C4-2B (cell line): ENCODE results near the gene ATAD3C.

ENCODE experiments used
- ZFX ChIP-seq: fragments of 450-650 bp; IDR thresholded peaks from 2 replicates; pipeline ENCODE4 v1.6.1; 2017
- TF ChIP-seq, protein P1 (sequence below): fragments of 450-650 bp; conservative IDR thresholded peaks from 2 replicates; pipeline ENCODE4 v1.5.1; 2017; ENCODE audit warnings: mild to moderate bottlenecking

GRCh38 chr1:1439546-1440261 lies 9.8 kb upstream of the ATAD3C start:
- TF ChIP-seq, protein P1, sequence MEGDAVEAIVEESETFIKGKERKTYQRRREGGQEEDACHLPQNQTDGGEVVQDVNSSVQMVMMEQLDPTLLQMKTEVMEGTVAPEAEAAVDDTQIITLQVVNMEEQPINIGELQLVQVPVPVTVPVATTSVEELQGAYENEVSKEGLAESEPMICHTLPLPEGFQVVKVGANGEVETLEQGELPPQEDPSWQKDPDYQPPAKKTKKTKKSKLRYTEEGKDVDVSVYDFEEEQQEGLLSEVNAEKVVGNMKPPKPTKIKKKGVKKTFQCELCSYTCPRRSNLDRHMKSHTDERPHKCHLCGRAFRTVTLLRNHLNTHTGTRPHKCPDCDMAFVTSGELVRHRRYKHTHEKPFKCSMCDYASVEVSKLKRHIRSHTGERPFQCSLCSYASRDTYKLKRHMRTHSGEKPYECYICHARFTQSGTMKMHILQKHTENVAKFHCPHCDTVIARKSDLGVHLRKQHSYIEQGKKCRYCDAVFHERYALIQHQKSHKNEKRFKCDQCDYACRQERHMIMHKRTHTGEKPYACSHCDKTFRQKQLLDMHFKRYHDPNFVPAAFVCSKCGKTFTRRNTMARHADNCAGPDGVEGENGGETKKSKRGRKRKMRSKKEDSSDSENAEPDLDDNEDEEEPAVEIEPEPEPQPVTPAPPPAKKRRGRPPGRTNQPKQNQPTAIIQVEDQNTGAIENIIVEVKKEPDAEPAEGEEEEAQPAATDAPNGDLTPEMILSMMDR, result no peak
- TF ChIP-seq ZFX, result no peak
